GM12801 (cell line): Measurements from ENCODE around the gene VRK3.

Experiments
- TF ChIP-seq, protein P1 (sequence below): IDR thresholded peaks from one replicate; pipeline ENCODE4 v1.5.1; 2011; ENCODE audit warnings: control low read depth; ENCODE audit not compliant: insufficient read length; ENCODE audit errors: extremely low read depth

VRK3 gene

GRCh38 chr19:49938662-49939061, 86.5 kb downstream of the VRK3 start:
- TF ChIP-seq, protein P1, sequence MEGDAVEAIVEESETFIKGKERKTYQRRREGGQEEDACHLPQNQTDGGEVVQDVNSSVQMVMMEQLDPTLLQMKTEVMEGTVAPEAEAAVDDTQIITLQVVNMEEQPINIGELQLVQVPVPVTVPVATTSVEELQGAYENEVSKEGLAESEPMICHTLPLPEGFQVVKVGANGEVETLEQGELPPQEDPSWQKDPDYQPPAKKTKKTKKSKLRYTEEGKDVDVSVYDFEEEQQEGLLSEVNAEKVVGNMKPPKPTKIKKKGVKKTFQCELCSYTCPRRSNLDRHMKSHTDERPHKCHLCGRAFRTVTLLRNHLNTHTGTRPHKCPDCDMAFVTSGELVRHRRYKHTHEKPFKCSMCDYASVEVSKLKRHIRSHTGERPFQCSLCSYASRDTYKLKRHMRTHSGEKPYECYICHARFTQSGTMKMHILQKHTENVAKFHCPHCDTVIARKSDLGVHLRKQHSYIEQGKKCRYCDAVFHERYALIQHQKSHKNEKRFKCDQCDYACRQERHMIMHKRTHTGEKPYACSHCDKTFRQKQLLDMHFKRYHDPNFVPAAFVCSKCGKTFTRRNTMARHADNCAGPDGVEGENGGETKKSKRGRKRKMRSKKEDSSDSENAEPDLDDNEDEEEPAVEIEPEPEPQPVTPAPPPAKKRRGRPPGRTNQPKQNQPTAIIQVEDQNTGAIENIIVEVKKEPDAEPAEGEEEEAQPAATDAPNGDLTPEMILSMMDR: no peak

DNA sequence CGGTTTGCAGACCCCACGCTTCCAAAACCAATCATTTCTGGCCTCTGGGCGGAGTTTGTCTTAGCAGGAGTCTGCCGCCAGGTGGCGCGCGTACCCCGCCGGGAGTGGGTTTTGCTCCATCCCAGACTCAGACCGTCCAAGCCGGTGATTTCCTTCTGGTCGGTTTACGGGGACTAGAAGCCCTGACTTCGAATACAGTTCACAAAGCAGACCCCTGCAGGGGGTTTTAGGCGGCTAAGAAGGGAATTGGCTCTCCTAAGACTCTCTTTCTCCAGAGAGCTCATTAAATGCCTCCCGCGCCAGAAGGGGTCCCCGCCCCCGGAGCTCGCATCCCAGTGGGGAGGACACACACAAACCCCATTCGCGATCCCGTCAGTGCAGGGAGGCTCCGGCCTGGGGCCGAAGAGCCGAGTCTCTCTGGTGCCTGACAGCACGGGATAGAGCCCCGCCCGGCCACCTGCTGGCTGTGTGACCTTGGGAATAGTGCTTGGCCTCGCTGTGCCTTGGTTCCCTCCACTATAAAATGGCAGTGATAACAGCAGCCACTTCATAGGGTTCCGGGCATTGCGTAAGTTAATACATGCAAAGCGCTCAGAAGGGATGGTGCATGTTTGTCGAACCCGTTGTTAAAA, 87.3 kb downstream of the VRK3 start:
- TF ChIP-seq, protein P1: peak; percentile 23

- TF ChIP-seq, protein P1: no peak
These were observed 88.6 kb downstream of the VRK3 start for GRCh38 chr19:49936549-49936948.

- TF ChIP-seq, protein P1: no peak
These were observed 91.5 kb downstream of the VRK3 start for GRCh38 chr19:49933643-49934042.

- TF ChIP-seq, protein P1: no peak
These were observed 92.4 kb downstream of the VRK3 start for GRCh38 chr19:49932731-49933131.

DNA sequence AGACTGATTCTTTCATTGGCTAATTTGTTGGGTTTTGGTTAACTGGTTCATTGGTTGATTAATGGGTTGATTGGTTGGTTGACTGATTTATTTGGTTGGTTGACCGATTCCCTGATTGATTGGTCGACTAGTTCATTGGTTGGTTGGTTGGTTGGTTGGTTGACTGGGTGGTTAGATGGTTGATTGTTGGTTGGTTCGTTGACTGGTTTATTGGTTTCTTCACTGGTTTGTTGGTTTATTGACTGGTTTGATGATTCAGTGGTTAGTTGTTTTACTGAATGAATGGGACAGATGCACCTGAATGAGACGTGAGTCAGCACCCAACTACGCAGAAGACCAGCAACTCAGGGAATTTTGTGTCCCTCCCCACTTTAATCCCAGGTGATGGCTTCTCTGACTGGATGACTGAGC, 93.1 kb downstream of the VRK3 start:
- TF ChIP-seq, protein P1: no peak

DNA sequence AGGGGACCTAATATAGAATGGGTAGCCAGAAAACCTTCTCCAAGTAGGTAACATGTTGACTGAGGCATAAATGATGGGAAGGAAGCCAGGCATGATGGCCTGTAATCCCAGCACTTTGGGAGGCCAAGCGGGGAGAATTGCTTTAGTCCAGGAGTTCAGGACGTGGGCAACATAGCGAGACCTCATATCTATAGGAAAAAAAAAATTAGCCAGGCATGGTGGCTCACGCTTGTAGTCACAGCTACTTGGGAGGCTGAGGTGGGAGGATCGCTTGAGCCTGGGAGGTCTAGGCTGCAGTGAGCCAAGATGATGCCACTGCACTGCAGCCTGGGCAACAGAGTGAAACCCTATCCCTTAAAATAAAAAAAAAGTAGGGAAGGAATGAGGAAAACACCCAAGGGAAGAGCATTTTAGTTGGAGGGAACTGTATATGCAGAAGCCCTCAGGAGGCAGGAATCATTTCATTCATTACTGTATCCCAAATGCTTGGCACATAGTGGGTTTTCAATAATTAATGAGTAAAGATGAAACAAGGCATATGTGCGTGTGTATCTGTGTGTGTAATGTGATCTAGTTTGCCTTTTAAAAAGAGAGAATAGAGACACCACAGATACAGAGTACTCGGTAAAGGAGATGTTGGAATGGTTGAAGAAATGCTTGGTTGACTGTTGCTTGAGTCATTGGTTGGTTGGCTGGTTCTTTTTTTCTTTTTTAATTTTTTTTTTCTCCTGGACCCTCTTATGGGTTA, 93.7 kb downstream of the VRK3 start:
- TF ChIP-seq, protein P1: no peak
